D721Med (cell line): ENCODE results near the gene SLC22A17.

ENCODE experiments used
- DNase-seq: peaks from one replicate; pipeline ENCODE4 v3.0.0; 2011; ENCODE audit warnings: low spot score; ENCODE audit not compliant: insufficient read length
- FAIRE-seq: peaks from 2 replicates; lab custom pipeline; 2011; peaks lifted over from hg19 to GRCh38; lab: Jason Lieb, UNC
- TF ChIP-seq, protein P1 (sequence below): IDR thresholded peaks from 2 replicates; pipeline ENCODE4 v1.5.1; 2012; ENCODE audit warnings: mild to moderate bottlenecking, control low read depth; ENCODE audit not compliant: insufficient read depth; ENCODE audit errors: missing control alignments

The SLC22A17 gene

DNA sequence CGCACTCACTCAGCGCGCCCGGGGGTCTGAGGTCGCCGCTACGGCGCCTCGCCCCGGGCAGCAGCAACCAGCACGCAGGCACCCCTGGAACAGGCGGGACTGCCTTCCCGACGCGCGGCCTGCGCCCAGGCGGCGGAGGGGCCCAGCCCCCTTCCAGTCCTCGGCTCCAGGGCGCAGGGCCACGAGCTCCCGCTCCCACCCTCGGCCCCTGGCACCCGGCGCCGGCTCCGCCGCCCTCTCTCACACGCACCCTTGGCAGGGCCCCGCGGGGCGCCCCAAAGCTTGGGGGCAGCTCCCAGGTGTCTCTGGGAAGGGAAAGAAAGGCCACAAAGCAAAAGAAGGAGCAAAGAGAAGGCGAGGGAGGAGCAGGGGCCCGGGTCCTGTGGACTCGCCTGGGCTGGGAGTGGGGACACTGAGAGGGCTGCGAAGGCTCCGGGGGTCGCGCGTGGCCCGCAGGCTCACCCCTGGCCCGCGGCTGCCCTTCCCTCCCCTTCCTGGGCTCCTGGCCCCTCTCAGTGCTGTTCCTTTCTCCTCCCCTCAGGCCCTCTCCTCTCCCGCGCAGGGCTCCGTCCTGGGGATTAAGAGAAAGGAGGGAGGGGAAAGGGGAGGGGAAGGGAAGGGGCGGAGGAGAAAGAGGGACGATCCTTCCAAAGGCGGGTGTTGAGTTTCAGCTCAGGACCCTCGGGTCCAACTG is 13.2 kb upstream of the SLC22A17 start:
- no peak for FAIRE-seq
- TF ChIP-seq, protein P1, sequence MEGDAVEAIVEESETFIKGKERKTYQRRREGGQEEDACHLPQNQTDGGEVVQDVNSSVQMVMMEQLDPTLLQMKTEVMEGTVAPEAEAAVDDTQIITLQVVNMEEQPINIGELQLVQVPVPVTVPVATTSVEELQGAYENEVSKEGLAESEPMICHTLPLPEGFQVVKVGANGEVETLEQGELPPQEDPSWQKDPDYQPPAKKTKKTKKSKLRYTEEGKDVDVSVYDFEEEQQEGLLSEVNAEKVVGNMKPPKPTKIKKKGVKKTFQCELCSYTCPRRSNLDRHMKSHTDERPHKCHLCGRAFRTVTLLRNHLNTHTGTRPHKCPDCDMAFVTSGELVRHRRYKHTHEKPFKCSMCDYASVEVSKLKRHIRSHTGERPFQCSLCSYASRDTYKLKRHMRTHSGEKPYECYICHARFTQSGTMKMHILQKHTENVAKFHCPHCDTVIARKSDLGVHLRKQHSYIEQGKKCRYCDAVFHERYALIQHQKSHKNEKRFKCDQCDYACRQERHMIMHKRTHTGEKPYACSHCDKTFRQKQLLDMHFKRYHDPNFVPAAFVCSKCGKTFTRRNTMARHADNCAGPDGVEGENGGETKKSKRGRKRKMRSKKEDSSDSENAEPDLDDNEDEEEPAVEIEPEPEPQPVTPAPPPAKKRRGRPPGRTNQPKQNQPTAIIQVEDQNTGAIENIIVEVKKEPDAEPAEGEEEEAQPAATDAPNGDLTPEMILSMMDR: no peak
- peak; percentile 97 for DNase-seq

DNA sequence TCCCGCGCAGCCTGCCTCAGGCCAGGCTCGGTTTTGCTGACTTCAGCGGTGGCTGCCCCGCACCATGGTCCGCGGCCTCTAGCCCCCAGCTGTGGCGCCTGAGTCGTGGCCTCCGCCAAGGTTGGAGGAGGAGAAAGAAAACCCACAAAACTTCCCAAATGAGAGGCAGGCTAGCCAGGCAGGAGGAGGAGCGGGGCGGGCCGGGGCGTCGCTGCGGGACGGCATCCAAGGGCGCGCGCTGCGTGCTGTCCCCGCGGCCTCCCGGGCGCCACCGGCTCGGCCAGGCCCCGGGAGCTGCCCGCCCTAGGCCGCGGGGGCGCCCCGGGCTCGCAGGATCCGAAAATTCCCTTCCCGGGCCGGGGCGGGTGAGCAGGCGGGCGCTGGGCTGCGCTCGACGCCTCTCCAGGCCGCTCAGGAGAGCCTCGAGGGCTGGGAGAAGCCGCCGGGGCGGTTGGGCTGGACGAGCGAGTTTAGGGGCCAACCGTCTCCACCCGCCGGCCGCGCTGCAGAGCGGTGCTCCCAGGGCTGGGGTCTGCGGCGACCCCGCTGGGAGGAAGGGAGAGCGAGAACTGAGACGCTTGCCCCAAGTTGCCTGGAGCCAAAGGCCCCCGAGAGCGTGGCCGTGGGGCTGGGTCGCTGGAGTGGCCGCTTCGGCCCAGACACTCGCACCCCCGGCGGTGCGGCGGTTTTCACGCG is 12.5 kb upstream of the SLC22A17 start, which contains the start of gene EFS:
TSS of gene EFS (minus strand) at position 137 of the 696 bp plus-strand sequence. CDS start 147 bp downstream, outside the sequence.
- FAIRE-seq: no peak
- TF ChIP-seq, protein P1: no peak

DNA sequence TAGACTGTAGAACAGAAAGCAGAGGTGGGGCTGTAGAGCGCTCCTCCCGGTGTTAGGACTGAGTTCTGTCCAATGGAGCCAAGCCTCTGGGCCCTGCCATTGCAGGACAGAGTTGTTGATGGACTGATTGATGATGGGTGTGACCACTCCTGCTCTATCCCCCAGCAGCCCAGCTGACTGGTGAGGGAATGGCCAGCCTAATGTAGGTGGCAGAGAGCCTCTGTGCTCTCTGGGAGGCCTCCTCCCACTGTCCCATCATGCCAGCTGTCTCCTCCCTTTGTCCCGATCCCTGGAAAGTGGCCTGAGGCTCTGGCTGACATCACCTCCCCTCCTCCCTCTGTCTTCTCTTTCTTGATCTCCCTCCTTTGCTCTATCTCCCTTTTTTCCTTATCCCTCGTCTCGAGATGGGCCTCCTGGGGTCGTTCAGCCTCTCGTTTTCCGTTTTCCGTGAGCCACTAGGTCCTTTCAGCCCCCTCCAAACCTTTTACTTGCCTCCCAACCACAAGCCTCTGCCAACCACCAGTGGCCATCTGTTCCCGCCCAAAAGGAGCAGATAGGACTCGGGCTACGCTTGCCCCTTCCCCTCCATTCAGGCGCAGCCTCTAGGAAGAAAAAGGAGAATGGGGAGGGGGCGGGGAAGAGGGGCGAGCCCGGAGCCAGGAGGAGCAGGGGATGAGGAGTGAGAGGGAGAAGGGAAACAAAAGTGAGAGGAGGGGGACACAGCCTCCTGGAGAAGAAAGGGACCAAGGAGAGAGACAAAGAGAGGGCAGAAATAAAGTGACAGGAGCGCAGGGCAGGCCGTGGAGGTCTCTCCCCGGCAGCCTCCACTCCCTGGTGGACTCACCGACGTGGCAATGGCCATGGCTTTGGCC is 11.7 kb upstream of the SLC22A17 start:
- FAIRE-seq: no peak
- no peak for DNase-seq
- TF ChIP-seq, protein P1: no peak

More for the DNA sequence above, 12.5 kb upstream of the SLC22A17 start, which contains the start of gene EFS:
- no peak for DNase-seq

DNA sequence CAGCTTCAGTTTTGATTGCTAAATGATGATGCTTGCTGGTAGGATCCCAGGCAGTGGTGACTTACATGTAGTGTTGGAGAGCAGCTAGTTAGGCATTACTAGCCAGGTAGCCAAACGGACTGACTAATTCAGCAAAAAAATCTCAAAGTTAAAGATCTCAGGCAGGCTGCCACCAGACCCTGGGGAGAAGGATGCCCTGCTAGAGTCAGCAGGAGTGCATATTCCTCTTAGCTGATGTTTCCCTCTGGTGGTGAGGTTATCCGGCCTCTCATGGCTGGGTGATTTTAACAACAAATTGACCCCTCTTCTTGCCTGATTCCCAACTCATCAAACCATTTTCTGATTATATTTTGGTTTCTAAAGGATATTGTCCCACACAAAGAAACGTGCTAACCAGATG is 9.5 kb upstream of the SLC22A17 start:
- FAIRE-seq (no peak), DNase-seq (no peak)
- TF ChIP-seq, protein P1: peak; percentile 25

DNA sequence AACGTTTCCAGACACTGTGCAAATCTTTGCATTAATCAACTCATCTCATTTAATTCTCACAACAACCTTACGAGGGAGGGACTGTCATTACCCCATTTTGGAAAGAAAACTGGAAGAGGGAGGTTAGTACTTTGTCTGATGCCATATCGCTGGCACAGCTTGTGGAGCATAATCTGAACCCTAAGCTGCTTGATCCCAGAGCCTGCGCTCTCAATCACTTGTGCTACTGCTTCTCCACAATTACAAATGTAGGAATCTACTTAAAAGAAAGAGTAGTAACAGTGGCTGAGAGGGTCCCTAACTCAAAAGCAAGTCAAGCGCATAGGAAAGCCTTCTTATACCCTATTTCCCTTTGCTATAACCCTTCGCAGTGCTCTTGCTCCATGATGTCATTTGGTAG is 9.1 kb upstream of the SLC22A17 start:
- FAIRE-seq (peak; percentile 67), DNase-seq (peak; percentile 57)
- TF ChIP-seq, protein P1: no peak

DNA sequence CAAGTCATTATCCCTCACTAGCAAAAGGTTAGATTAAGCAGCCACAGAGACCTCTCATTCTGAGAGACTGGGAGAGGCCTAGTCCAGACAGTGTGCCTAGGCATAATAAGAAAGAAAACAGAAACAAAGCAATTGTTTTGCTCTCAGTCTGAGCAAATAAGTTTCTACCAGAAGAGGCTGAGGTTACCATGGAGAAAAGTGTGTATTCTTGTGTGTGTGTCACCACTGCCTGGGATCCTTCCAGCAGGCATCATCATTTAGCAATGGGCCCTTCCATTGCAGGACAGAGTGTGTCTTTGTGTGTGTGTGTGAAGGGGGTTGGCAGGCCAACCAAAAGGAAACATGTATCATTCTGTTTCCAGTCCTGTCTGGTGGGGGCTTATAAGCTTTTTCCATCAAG is 8.6 kb upstream of the SLC22A17 start:
- TF ChIP-seq, protein P1: no peak
- DNase-seq (no peak), FAIRE-seq (no peak)
